Common myeloid progenitor, CD34-positive (primary cell): ENCODE data around the gene ITK. TPM values are rescaled to one million over a fixed set of nuclear protein-coding genes. Genes with fewer than 3 reads are reported as not detected.
A peak's percentile ranks its signal among the peaks of the same experiment; 100 is the strongest.

Experiments
- CTCF ChIA-PET: fragments of 350-600 bp; sonication (Branson Sonifier 250); formaldehyde crosslinking; loops from one replicate; lab custom pipeline; 2021; ENCODE audit warnings: antibody characterized with exemption; lab: Charles Lee
- POLR2A ChIA-PET: fragments of 350-600 bp; sonication (Branson Sonifier 250); formaldehyde crosslinking; loops from one replicate; lab custom pipeline; 2021; ENCODE audit warnings: antibody characterized with exemption; lab: Charles Lee
- DNase-seq, 3 donors: peaks; one replicate each; pipeline versions ENCODE4 v3.0.0 to v3.0.0-alpha.2; 2013
- H3K27ac ChIP-seq, 2 experiments: 1 replicate in 1 of 2; 2 replicates in 1 of 2; pipeline ENCODE4 v1.7.0; 2013; ENCODE audit warnings: inconsistent platforms in 2 of 2, low read length in 2 of 2, mild to moderate bottlenecking in 2 of 2, low read depth in 1 of 2, moderate library complexity in 1 of 2; ENCODE audit not compliant: severe bottlenecking in 2 of 2, insufficient read depth in 1 of 2, poor library complexity in 1 of 2
- H3K27me3 ChIP-seq, 5 experiments: replicated peaks in 2 of 5; 1 replicate in 3 of 5; 2 replicates in 2 of 5; pipeline versions ENCODE4 v1.6.1 to v1.7.0; 2013; ENCODE audit warnings: low read length in 4 of 5, mild to moderate bottlenecking in 2 of 5, moderate library complexity in 2 of 5, inconsistent platforms in 1 of 5; ENCODE audit not compliant: insufficient read depth in 5 of 5, control insufficient read depth in 4 of 5
- H3K36me3 ChIP-seq, 4 experiments: 1 replicate in 2 of 4; 2 replicates in 2 of 4; pipeline versions ENCODE4 v1.6.1 to v1.7.0; 2013; ENCODE audit warnings: low read length in 3 of 4, control low read depth in 1 of 4, mild to moderate bottlenecking in 1 of 4; ENCODE audit not compliant: control insufficient read depth in 4 of 4, insufficient read depth in 4 of 4
- H3K4me1 ChIP-seq, 4 experiments: 1 replicate in 3 of 4; 2 replicates in 1 of 4; pipeline versions ENCODE4 v1.6.1 to v1.7.1; 2013; ENCODE audit warnings: low read length in 3 of 4, mild to moderate bottlenecking in 3 of 4, control low read depth in 1 of 4, inconsistent platforms in 1 of 4, moderate library complexity in 1 of 4; ENCODE audit not compliant: control insufficient read depth in 4 of 4, insufficient read depth in 4 of 4; ENCODE audit errors: control extremely low read depth in 1 of 4
- H3K4me3 ChIP-seq, 7 experiments: 1 replicate in 4 of 7; 2 replicates in 3 of 7; pipeline versions ENCODE4 v1.5.1 to v1.7.0; 2013; ENCODE audit warnings: mild to moderate bottlenecking in 7 of 7, low read length in 6 of 7, moderate library complexity in 6 of 7, inconsistent platforms in 2 of 7, low read depth in 2 of 7, control low read depth in 1 of 7; ENCODE audit not compliant: insufficient read depth in 4 of 7, control insufficient read depth in 1 of 7; ENCODE audit errors: extremely low read depth in 1 of 7
- H3K9me3 ChIP-seq, 5 experiments: 1 replicate in 4 of 5; 2 replicates in 1 of 5; pipeline versions ENCODE4 v1.6.1 to v1.7.1; 2013; ENCODE audit warnings: low read length in 4 of 5, mild to moderate bottlenecking in 2 of 5, inconsistent platforms in 1 of 5, low read depth in 1 of 5, moderate library complexity in 1 of 5; ENCODE audit not compliant: control insufficient read depth in 4 of 5, insufficient read depth in 2 of 5; ENCODE audit errors: control extremely low read depth in 1 of 5
- WGBS: methylation state at CpG from one replicate; pipeline ENCODE4 v1.1.5; 2013; ENCODE audit not compliant: insufficient coverage; 5-methylcytosine and 5-hydroxymethylcytosine counted together
- polyA plus RNA-seq: library from polyadenylated mRNA; unstranded; fragments of 120-200 nt; gene quantifications from one replicate; pipeline ENCODE4 v1.2.1, GENCODE V29; 2013

The ITK gene
- 0.34 TPM for polyA plus RNA-seq

- 72% methylated on average over 3 of the region's 8 CpGs for WGBS
Observed at GRCh38 chr5:157180374-157181264, at the start of gene ITK. Gene ITK (plus strand): TSS chr5:157180840. CDS start chr5:157180978, 138 bp downstream.

DNA sequence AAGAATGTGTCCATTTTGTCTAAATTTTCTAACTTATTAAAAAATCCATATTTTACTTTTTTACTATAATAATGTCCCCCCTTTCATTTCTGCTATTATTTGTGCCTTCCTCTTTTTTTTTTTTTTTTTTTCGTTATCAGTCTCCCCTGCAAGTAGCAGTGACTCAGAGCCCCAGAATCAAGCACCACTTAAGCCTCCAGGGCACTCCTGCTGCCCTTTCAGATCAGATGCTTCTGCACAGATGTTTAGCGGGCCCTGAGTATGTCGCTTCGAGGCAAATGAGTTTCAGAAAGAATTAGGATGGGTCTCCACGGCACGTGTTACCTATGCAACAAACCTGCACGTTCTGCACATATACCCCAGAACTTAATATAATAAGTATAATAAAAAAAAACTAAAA, 49.7 kb upstream of the ITK start:
- no peaks in the 10 kb centered on the region for H3K9me3 ChIP-seq
- no peaks in the 10 kb centered on the region for H3K36me3 ChIP-seq
- DNase-seq, result peak; percentile 57 to 93 (median 87)
- H3K4me1 ChIP-seq, result peaks cover 0 to 23% (median 15%) of the 10 kb centered on the region in 4 experiments
- no peak overlapping the region for H3K27ac ChIP-seq
- CTCF ChIA-PET, result interaction anchor here (0.7 to 1.7 kb wide), 5 partner anchors 15 to 1996 kb away, joined by 3 to 7 read pairs (median 3); no protein-coding TSS in a partner anchor
- WGBS, result no CpG with 5 or more reads among the region's 7 CpGs
- H3K4me3 ChIP-seq, result no peak overlapping the region
- POLR2A ChIA-PET, result interaction anchor here (0.7 kb wide), 2 partner anchors 15 to 1244 kb away, joined by 3 to 4 read pairs; no protein-coding TSS in a partner anchor
- H3K27me3 ChIP-seq, result no peaks in the 10 kb centered on the region

More at GRCh38 chr5:157180374-157181264, at the start of gene ITK:
- DNase-seq, result peak in 1 of 3 donors; percentile 13
- Histone ChIP-seq H3K9me3 (no peaks in the 10 kb centered on the region), H3K4me3 (no peak within 1 kb of the TSS), H3K27me3 (no peaks in the 10 kb centered on the region), H3K36me3 (no peaks in the 10 kb centered on the region), H3K27ac (no peak within 1 kb of the TSS), H3K4me1 (no peaks in the 10 kb centered on the region)
- ChIA-PET CTCF (interaction anchor here (1.1 to 1.5 kb wide), 2 partner anchors 12 to 15 kb away, joined by 3 read pairs; partner anchors contain the start of gene GARIN3), POLR2A (interaction anchor here (0.8 kb wide), 1 partner anchor 9 kb away, joined by 3 read pairs; no protein-coding TSS in a partner anchor)

- Histone ChIP-seq H3K27ac (no peak overlapping the region), H3K4me3 (no peak overlapping the region), H3K36me3 (peaks cover 0 to 2% (median 1%) of the 10 kb centered on the region in 4 experiments), H3K27me3 (no peaks in the 10 kb centered on the region), H3K4me1 (peaks cover 0 to 23% (median 15%) of the 10 kb centered on the region in 4 experiments), H3K9me3 (no peaks in the 10 kb centered on the region)
- WGBS, result no CpG with 5 or more reads among the region's 1 CpG
- ChIA-PET POLR2A (no interaction called here), CTCF (interaction anchor here (0.7 to 2.1 kb wide), 14 partner anchors 10 to 1994 kb away, joined by 3 to 7 read pairs (median 3); partner anchors contain the start of gene MED7)
- no peak for DNase-seq
Observed at GRCh38 chr5:157132281-157132612, 48.4 kb upstream of the ITK start.

- WGBS, result 97% methylated on average over 6 of the region's 6 CpGs
- Histone ChIP-seq H3K27ac (no peak overlapping the region), H3K4me3 (no peak overlapping the region), H3K36me3 (peaks cover 6 to 24% (median 16%) of the 10 kb centered on the region in 4 experiments), H3K9me3 (no peaks in the 10 kb centered on the region), H3K4me1 (peaks cover 8 to 25% (median 18%) of the 10 kb centered on the region in 4 experiments), H3K27me3 (no peaks in the 10 kb centered on the region)
- ChIA-PET POLR2A (no interaction called here), CTCF (interaction anchor here (1.6 kb wide), 1 partner anchor 22 kb away, joined by 5 read pairs; no protein-coding TSS in a partner anchor)
- DNase-seq, result no peak
Observed at GRCh38 chr5:157137691-157138090, 42.9 kb upstream of the ITK start.

DNA sequence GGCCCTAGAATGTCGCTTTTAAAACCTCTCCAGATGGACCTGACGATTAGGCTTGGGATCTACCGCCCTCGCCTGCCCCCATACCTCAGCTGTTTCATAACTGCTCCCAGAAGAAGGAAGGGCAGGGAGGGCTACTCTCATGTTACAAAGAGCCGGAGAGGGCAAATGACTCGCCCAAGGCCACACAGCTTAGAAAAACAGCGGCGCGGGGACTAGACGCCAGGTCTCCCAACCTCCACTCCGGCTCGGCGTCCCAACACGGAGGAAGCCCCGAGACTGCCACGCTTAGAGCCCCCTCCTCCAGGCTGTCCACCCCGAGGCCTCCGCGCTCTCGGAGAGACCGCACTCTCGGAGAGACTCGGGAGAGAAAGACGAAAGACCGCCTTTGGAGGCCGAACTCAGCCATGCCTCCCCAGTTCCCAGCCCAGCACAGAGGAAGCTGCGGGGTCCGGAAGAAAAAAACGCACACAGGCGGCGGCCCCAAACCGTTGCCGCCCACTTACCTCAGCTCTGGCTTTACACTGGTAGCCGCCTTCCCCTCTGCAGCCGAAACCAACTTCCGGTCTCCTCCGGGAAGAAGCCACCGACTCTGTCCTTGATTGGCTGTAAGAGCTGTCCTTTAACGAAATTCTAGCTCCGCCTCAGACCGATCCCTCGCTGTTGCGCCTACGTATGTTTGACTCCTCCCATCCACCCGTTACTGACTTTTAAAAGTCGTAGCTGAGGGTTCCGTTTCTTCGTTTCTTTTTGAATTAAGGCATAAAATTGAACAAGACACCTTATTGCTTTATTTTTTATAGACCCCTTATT, 38.1 kb upstream of the ITK start, which contains the start of gene MED7:
Gene MED7 (minus strand): TSS at position 549 of the 810 bp plus-strand sequence. CDS start 3,434 bp downstream, outside the sequence.
- Histone ChIP-seq H3K36me3 (peaks cover 6 to 19% (median 13%) of the 10 kb centered on the region in 4 experiments), H3K4me3 (peak within 1 kb of the TSS; percentile 91 to 100 (median 96)), H3K9me3 (no peaks in the 10 kb centered on the region), H3K4me1 (peaks cover 7 to 17% (median 12%) of the 10 kb centered on the region in 4 experiments), H3K27me3 (no peaks in the 10 kb centered on the region), H3K27ac (peak within 1 kb of the TSS; percentile 90 to 97)
- ChIA-PET POLR2A (interaction anchor here (0.5 to 0.6 kb wide), 3 partner anchors 8 to 62 kb away, joined by 3 to 6 read pairs (median 3); no protein-coding TSS in a partner anchor), CTCF (interaction anchor here (1.3 to 2.3 kb wide), 5 partner anchors 11 to 186 kb away, joined by 3 to 10 read pairs (median 5); partner anchors contain the start of gene HAVCR2)
- under 1% methylated on average over 46 of the region's 48 CpGs for WGBS
- peak; percentile 99 to 100 (median 100) for DNase-seq
